HepG2 (cell line): ENCODE data around the gene FAM72B. TPM values are rescaled to one million over a fixed set of nuclear protein-coding genes. Genes with fewer than 3 reads are reported as not detected.
"Not testable (repeated sequence)": the region's sequence is repeated elsewhere in the genome, so short reads cannot be mapped to it uniquely, and the experiment has no call there.

Source experiments
- ATAC-seq: fragments of 200-7000 bp; cut with Tn5 transposase; 3 replicates; pipeline ENCODE4 v1.9.1; 2020; ENCODE audit warnings: mild to moderate bottlenecking, moderate library complexity
- BruUV-seq: library from RNA; stranded (reverse); fragments of 400-500 nt; replicated peaks from 2 replicates; lab custom pipeline; 2021; lab: Mats Ljungman, UMichigan
- CTCF ChIA-PET: fragments of 300-600 bp; formaldehyde crosslinking; extraction: SDS; loops from one replicate; lab custom pipeline; 2021; ENCODE audit warnings: low total read pairs, inconsistent platforms, low intra/inter-chr PET ratio; lab: Yijun Ruan, JAX
- POLR2A ChIA-PET: fragments of 350-600 bp; sonication (Branson Sonifier 250); formaldehyde crosslinking; loops from one replicate; lab custom pipeline; 2020; ENCODE audit warnings: antibody characterized with exemption, inconsistent platforms; lab: Yijun Ruan, JAX
- DNase-seq: peaks from one replicate; pipeline ENCODE4 v3.0.0-alpha.2; 2015; ENCODE audit warnings: low spot score
- FAIRE-seq: peaks from 3 replicates; lab custom pipeline; 2011; peaks lifted over from hg19 to GRCh38; lab: Jason Lieb, UNC
- H2AFZ ChIP-seq: one replicate; pipeline ENCODE4 v1.6.1; 2011; ENCODE audit warnings: low read length, inconsistent platforms
- H3K27ac ChIP-seq: fragments of 300-600 bp; 3 replicates; pipeline ENCODE4 v1.8.0; 2011; ENCODE audit warnings: mixed run types, mild to moderate bottlenecking, mixed read lengths, low read length, inconsistent platforms; ENCODE audit not compliant: insufficient read depth; ENCODE audit errors: extremely low read length
- H3K27me3 ChIP-seq, 2 experiments: fragments of 200-600 bp in 1 of 2; 2 replicates in 1 of 2; 3 replicates in 1 of 2; pipeline versions ENCODE4 v1.6.0 to v1.8.0; 2011; ENCODE audit warnings: low read length in 2 of 2, mild to moderate bottlenecking in 2 of 2, moderate library complexity in 2 of 2, inconsistent platforms in 1 of 2; ENCODE audit not compliant: insufficient read depth in 2 of 2, control insufficient read depth in 1 of 2
- H3K36me3 ChIP-seq, 2 experiments: fragments of 200-600 bp in 1 of 2; replicated peaks in 1 of 2; 2 replicates in 1 of 2; 3 replicates in 1 of 2; pipeline versions ENCODE4 v1.5.1 to v1.8.0; 2011; ENCODE audit warnings: low read length in 2 of 2, inconsistent platforms in 1 of 2; ENCODE audit not compliant: insufficient read depth in 2 of 2, control insufficient read depth in 1 of 2
- H3K4me1 ChIP-seq: 2 replicates; pipeline ENCODE4 v1.5.1; 2012; ENCODE audit warnings: low read length, inconsistent platforms; ENCODE audit not compliant: insufficient read depth
- H3K4me2 ChIP-seq: 2 replicates; pipeline ENCODE4 v1.6.0; 2011; ENCODE audit warnings: low read depth, low read length, inconsistent platforms
- H3K4me3 ChIP-seq, 3 experiments: fragments of 200-600 bp in 1 of 3; sonication (generic), shearing (Covaris generic) in 1 of 3; replicated peaks in 1 of 3; 2 replicates each; pipeline ENCODE4 v1.5.1; 2011 to 2016; ENCODE audit warnings: low read length in 3 of 3, inconsistent platforms in 2 of 3, low read depth in 2 of 3, mild to moderate bottlenecking in 2 of 3, control low read depth in 1 of 3, mixed read lengths in 1 of 3; ENCODE audit not compliant: insufficient read depth in 1 of 3
- H3K79me2 ChIP-seq: one replicate; pipeline ENCODE4 v1.6.1; 2011; ENCODE audit warnings: low read length, inconsistent platforms; ENCODE audit not compliant: insufficient read depth
- H3K9ac ChIP-seq: 2 replicates; pipeline ENCODE4 v1.6.0; 2011; ENCODE audit warnings: mild to moderate bottlenecking, low read depth, low read length, inconsistent platforms; ENCODE audit not compliant: insufficient read depth
- H3K9me3 ChIP-seq: 2 replicates; pipeline ENCODE4 v1.5.1; 2012; ENCODE audit warnings: mild to moderate bottlenecking, low read length
- H4K20me1 ChIP-seq: 2 replicates; pipeline ENCODE4 v1.6.0; 2011; ENCODE audit warnings: inconsistent platforms, mild to moderate bottlenecking, low read length, moderate library complexity; ENCODE audit not compliant: insufficient read depth
- WGBS: methylation state at CpG from one replicate; pipeline ENCODE4 v1.1.6; 2017; ENCODE audit warnings: low lambda C conversion rate; 5-methylcytosine and 5-hydroxymethylcytosine counted together
- in situ Hi-C: cut with HindIII; loops from 2 replicates; pipeline ENCODE4 v1.10.0; 2017; ENCODE audit warnings: low pct_unique_long_range_greater_than_20kb; ENCODE audit not compliant: extremely low pct_ligation_motif_present
- intact Hi-C: fragments of 100-400 bp; cut with micrococcal nuclease; formaldehyde crosslinking; loops from one replicate; pipeline ENCODE4 v1.10.0; 2022; ENCODE audit not compliant: unreplicated experiment
- polyA plus RNA-seq, 8 experiments: library from polyadenylated mRNA; depleted of rRNA in 3 of 8; stranded (reverse) in 7 of 8; unstranded in 1 of 8; fragments of >200 nt; fragmentation: Illumina TruSeq in 4 of 8; extraction: Trizol in 4 of 8; gene quantifications; 2 replicates each; pipeline versions ENCODE4 v1.2.1 to v1.2.3, GENCODE V29; 2011 to 2016; ENCODE audit warnings: low read depth in 4 of 8, missing spikeins in 1 of 8, mixed read lengths in 1 of 8; ENCODE audit not compliant: insufficient read depth in 1 of 8
- total RNA-seq, 5 experiments: library from RNA; depleted of rRNA; stranded (reverse); fragments of >200 nt; fragmentation: Illumina TruSeq; extraction: Trizol; gene quantifications; 2 replicates each; pipeline ENCODE4 v1.2.3, GENCODE V29; 2016; ENCODE audit warnings: low read depth in 1 of 5

The FAM72B gene
- total and polyA plus RNA-seq, 2 of the 13 experiments (the other 11 are each of a cell fraction or from before 2014, with no cell fraction given): 6.7 to 7.7 TPM

- H3K4me1 ChIP-seq, H3K36me3 ChIP-seq, H3K79me2 ChIP-seq, H3K9me3 ChIP-seq, H3K27ac ChIP-seq, H3K9ac ChIP-seq, H2AFZ ChIP-seq, H3K4me3 ChIP-seq, DNase-seq, H3K27me3 ChIP-seq, intact Hi-C loops, FAIRE-seq, in situ Hi-C loops, H3K4me2 ChIP-seq, ATAC-seq, BruUV-seq, POLR2A ChIA-PET, H4K20me1 ChIP-seq, CTCF ChIA-PET: not testable (repeated sequence)
- WGBS: 98% methylated on average over 3 of the region's 7 CpGs
These were observed 13.1 kb upstream of the FAM72B start for GRCh38 chr1:121197095-121197882.

DNA sequence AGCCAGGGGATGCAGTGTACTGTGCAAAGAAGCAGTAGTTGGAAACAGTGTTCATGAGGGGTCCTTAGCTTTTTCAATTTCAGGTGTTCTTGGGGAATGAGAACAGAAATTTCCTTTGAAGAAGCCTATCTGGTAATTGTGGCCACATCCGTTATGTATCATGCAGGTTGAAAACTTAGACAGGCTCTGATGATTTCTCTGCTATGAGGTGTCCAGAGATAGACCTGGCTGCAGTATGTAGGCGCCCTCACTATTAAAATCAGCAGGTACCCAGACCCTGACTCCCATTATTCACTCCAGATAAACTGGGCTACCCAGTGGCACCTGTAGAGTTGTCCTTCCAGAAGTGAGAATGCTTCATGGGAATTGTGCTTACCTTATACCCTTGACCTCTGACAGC is 8.4 kb upstream of the FAM72B start:
- in situ Hi-C loops, BruUV-seq, ATAC-seq, intact Hi-C loops, H3K4me1 ChIP-seq, H3K9me3 ChIP-seq, H3K4me2 ChIP-seq, H3K79me2 ChIP-seq, FAIRE-seq, H3K9ac ChIP-seq, POLR2A ChIA-PET, H3K27me3 ChIP-seq, DNase-seq, H3K4me3 ChIP-seq, H4K20me1 ChIP-seq, H3K27ac ChIP-seq, H2AFZ ChIP-seq, H3K36me3 ChIP-seq, CTCF ChIA-PET: not testable (repeated sequence)
- WGBS: no CpG with 5 or more reads among the region's 2 CpGs

GRCh38 chr1:121187914-121188313 is 3.8 kb upstream of the FAM72B start:
- H3K36me3 ChIP-seq, H4K20me1 ChIP-seq, H3K79me2 ChIP-seq, H2AFZ ChIP-seq, ATAC-seq, H3K9me3 ChIP-seq, H3K27me3 ChIP-seq, CTCF ChIA-PET, POLR2A ChIA-PET, H3K4me1 ChIP-seq, FAIRE-seq, in situ Hi-C loops, intact Hi-C loops: not testable (repeated sequence)
- Histone ChIP-seq H3K4me2 (peak overlapping the region; percentile 66), H3K9ac (peak overlapping the region; percentile 43), H3K4me3 (peak overlapping the region in 1 of 3 experiments; percentile 40; a peak in 3 of 6 replicates), H3K27ac (peak overlapping the region; percentile 57)
- DNase-seq: peak; percentile 6
- BruUV-seq: TSS peak; percentile 58
- WGBS: 11% methylated on average over 4 of the region's 5 CpGs

GRCh38 chr1:121186191-121186590 is 2.1 kb upstream of the FAM72B start:
- WGBS: no CpG with 5 or more reads among the region's 20 CpGs
- H3K27ac ChIP-seq, H3K9ac ChIP-seq, in situ Hi-C loops, H3K79me2 ChIP-seq, H3K9me3 ChIP-seq, H4K20me1 ChIP-seq, H3K36me3 ChIP-seq, H3K4me1 ChIP-seq, FAIRE-seq, DNase-seq, ATAC-seq, H3K4me3 ChIP-seq, CTCF ChIA-PET, H3K27me3 ChIP-seq, H3K4me2 ChIP-seq, POLR2A ChIA-PET, H2AFZ ChIP-seq, BruUV-seq, intact Hi-C loops: not testable (repeated sequence)
